OCI-LY7 (cell line): ENCODE measurements around the gene ARF6.
A peak's percentile ranks its signal among the peaks of the same experiment; 100 is the strongest.

Experiments used
- EZH2phosphoT487 ChIP-seq: fragments of 200-600 bp; sonication (generic); IDR thresholded peaks from 2 replicates; pipeline ENCODE4 v1.6.1; 2018; ENCODE audit warnings: low read depth, borderline replicate concordance, mild to moderate bottlenecking, mixed run types, antibody characterized with exemption, low read length, moderate library complexity, mixed read lengths
- TF ChIP-seq, protein P1 (sequence below): fragments of 200-600 bp; sonication (generic); conservative IDR thresholded peaks from 2 replicates; pipeline ENCODE4 v1.5.1; 2014; ENCODE audit warnings: mild to moderate bottlenecking, antibody characterized with exemption, low read length, moderate library complexity, mixed read lengths

- TF ChIP-seq, protein P1, sequence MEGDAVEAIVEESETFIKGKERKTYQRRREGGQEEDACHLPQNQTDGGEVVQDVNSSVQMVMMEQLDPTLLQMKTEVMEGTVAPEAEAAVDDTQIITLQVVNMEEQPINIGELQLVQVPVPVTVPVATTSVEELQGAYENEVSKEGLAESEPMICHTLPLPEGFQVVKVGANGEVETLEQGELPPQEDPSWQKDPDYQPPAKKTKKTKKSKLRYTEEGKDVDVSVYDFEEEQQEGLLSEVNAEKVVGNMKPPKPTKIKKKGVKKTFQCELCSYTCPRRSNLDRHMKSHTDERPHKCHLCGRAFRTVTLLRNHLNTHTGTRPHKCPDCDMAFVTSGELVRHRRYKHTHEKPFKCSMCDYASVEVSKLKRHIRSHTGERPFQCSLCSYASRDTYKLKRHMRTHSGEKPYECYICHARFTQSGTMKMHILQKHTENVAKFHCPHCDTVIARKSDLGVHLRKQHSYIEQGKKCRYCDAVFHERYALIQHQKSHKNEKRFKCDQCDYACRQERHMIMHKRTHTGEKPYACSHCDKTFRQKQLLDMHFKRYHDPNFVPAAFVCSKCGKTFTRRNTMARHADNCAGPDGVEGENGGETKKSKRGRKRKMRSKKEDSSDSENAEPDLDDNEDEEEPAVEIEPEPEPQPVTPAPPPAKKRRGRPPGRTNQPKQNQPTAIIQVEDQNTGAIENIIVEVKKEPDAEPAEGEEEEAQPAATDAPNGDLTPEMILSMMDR: peak; percentile 40; the same call in 1 of the 2 replicates
- no peak for TF ChIP-seq EZH2phosphoT487
Measured at GRCh38 chr14:49853158-49853477, 39.8 kb upstream of the ARF6 start.
